Prostate gland (tissue), 2 donors: Measurements from ENCODE around the gene MRTO4.

Source experiments
- POLR2AphosphoS5 ChIP-seq: sonication (generic); formaldehyde crosslinking; IDR thresholded peaks from one replicate; pipeline ENCODE4 v1.6.1; 2017; ENCODE audit warnings: antibody characterized with exemption
- TF ChIP-seq, protein P1 (sequence below), 4 experiments: fragments of 200-600 bp in 2 of 4; fragments of 450-650 bp in 2 of 4; sonication (generic) in 2 of 4; IDR thresholded peaks; 1 replicate in 3 of 4; 2 replicates in 1 of 4; pipeline ENCODE4 v1.5.1; 2016 to 2019; ENCODE audit warnings: antibody characterized with exemption in 4 of 4, mild to moderate bottlenecking in 2 of 4, moderate library complexity in 2 of 4

DNA sequence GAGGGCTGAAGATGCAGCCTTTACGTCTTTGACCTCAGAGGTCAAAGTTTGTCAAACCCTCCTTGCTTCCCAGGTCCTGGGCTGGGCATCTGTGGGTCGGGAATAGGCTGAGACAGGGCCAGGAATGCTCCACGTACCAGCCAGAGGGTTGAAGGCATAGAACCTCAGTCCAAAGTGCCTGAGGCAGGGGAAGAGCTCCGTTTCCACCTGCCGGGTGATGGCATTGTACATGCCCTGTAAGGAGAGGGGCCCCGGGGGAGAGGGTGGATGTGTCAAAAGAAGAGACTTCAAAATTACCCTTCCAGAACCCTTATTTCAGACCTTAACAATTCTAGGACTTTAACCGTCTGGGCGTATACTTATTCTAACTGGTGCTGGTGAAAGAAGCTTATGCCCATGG is 33.3 kb downstream of the MRTO4 start:
- TF ChIP-seq, protein P1, sequence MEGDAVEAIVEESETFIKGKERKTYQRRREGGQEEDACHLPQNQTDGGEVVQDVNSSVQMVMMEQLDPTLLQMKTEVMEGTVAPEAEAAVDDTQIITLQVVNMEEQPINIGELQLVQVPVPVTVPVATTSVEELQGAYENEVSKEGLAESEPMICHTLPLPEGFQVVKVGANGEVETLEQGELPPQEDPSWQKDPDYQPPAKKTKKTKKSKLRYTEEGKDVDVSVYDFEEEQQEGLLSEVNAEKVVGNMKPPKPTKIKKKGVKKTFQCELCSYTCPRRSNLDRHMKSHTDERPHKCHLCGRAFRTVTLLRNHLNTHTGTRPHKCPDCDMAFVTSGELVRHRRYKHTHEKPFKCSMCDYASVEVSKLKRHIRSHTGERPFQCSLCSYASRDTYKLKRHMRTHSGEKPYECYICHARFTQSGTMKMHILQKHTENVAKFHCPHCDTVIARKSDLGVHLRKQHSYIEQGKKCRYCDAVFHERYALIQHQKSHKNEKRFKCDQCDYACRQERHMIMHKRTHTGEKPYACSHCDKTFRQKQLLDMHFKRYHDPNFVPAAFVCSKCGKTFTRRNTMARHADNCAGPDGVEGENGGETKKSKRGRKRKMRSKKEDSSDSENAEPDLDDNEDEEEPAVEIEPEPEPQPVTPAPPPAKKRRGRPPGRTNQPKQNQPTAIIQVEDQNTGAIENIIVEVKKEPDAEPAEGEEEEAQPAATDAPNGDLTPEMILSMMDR (IDR thresholded peaks at IDR 0.05): no peak
- TF ChIP-seq POLR2AphosphoS5: no peak
